GM12878 (cell line): Measurements from ENCODE around the gene TAPBPL. TPM values are rescaled to one million over a fixed set of nuclear protein-coding genes. Genes with fewer than 3 reads are reported as not detected.

Experiments
- BACH1 ChIP-seq: fragments of 450-650 bp; IDR thresholded peaks from 2 replicates; pipeline ENCODE4 v1.6.1; 2017; ENCODE audit warnings: mild to moderate bottlenecking, borderline replicate concordance
- CBX3 ChIP-seq: fragments of 200-600 bp; sonication (generic); IDR thresholded peaks from 2 replicates; pipeline ENCODE4 v1.6.1; 2016; ENCODE audit warnings: low read depth, borderline replicate concordance
- E2F4 ChIP-seq: IDR thresholded peaks from 2 replicates; pipeline ENCODE4 v1.6.1; 2012; ENCODE audit warnings: low read depth, low read length, improper control_type of control experiment
- FOXK2 ChIP-seq: fragments of 450-650 bp; IDR thresholded peaks from 2 replicates; pipeline ENCODE4 v1.6.1; 2017; ENCODE audit warnings: mild to moderate bottlenecking, moderate library complexity
- MAX ChIP-seq: IDR thresholded peaks from 2 replicates; pipeline ENCODE4 v1.6.1; 2012; ENCODE audit warnings: low read depth, low read length, improper control_type of control experiment
- PKNOX1 ChIP-seq: fragments of 450-650 bp; IDR thresholded peaks from 2 replicates; pipeline ENCODE4 v1.6.1; 2016; ENCODE audit warnings: mild to moderate bottlenecking
- PRDM15 ChIP-seq: fragments of 450-650 bp; formaldehyde crosslinking; IDR thresholded peaks from 2 replicates; pipeline ENCODE4 v1.4.0; 2020; ENCODE audit warnings: mild to moderate bottlenecking, moderate library complexity
- RAD21 ChIP-seq: IDR thresholded peaks from 2 replicates; pipeline ENCODE4 v1.6.1; 2011; ENCODE audit warnings: mild to moderate bottlenecking, low read depth, low read length, moderate library complexity; ENCODE audit not compliant: insufficient read depth
- RELA ChIP-seq: fragments of 450-650 bp; IDR thresholded peaks from 2 replicates; pipeline ENCODE4 v1.8.0; 2014; ENCODE audit warnings: borderline replicate concordance; ENCODE audit not compliant: partially characterized antibody
- SKIL ChIP-seq: fragments of 450-650 bp; IDR thresholded peaks from 2 replicates; pipeline ENCODE4 v1.6.1; 2017; ENCODE audit warnings: mild to moderate bottlenecking, low read depth, inconsistent platforms; ENCODE audit not compliant: poor library complexity, severe bottlenecking
- STAT1 ChIP-seq: fragments of 450-650 bp; conservative IDR thresholded peaks from 2 replicates; pipeline ENCODE4 v1.6.1; 2014; ENCODE audit warnings: antibody characterized with exemption, mild to moderate bottlenecking
- STAT3 ChIP-seq: IDR thresholded peaks from 2 replicates; pipeline ENCODE4 v1.6.1; 2011; ENCODE audit warnings: low read depth, low read length, improper control_type of control experiment
- SUZ12 ChIP-seq: fragments of 200-600 bp; sonication (generic); IDR thresholded peaks from one replicate; pipeline ENCODE4 v1.6.1; 2018; ENCODE audit warnings: antibody characterized with exemption, mild to moderate bottlenecking; ENCODE audit not compliant: unreplicated experiment
- ZBED1 ChIP-seq: IDR thresholded peaks from 2 replicates; pipeline ENCODE4 v1.6.1; 2016; ENCODE audit warnings: borderline replicate concordance
- ZNF274 ChIP-seq: IDR thresholded peaks from one replicate; pipeline ENCODE4 v1.8.0; 2011; ENCODE audit not compliant: insufficient read length, insufficient read depth
- ZNF687 ChIP-seq: fragments of 450-650 bp; IDR thresholded peaks from 2 replicates; pipeline ENCODE4 v1.6.1; 2017; ENCODE audit warnings: mild to moderate bottlenecking, moderate library complexity
- polyA plus RNA-seq, 11 experiments: library from polyadenylated mRNA; depleted of rRNA in 4 of 11; unstranded in 6 of 11; stranded (reverse) in 5 of 11; fragments of >200 nt; fragmentation: Nextera tagmentation in 4 of 11; fragmentation: Illumina TruSeq in 1 of 11; extraction: Ambion mirVana in 4 of 11; extraction: Trizol in 1 of 11; gene quantifications; 1 replicate in 1 of 11; 2 replicates in 10 of 11; pipeline versions ENCODE4 v1.2.1 to v1.2.3, GENCODE V29; 2011 to 2016; ENCODE audit warnings: inconsistent platforms in 2 of 11, missing spikeins in 2 of 11, low read depth in 1 of 11
- total RNA-seq, 4 experiments: library from RNA; depleted of rRNA in 3 of 4; stranded (reverse); fragments of >200 nt in 3 of 4; fragmentation: Illumina TruSeq in 1 of 4; extraction: Trizol in 1 of 4; gene quantifications; 2 replicates each; pipeline versions ENCODE4 v1.2.1 to v1.2.3, GENCODE V29; 2013 to 2021

The TAPBPL gene
- total and polyA plus RNA-seq, 10 of the 15 experiments (the other 5 are each of a cell fraction or from before 2014, with no cell fraction given): 12.4 to 45.0 (median 29.9) TPM

GRCh38 chr12:6461401-6462233 is 9.8 kb downstream of the TAPBPL start (continued):
- TF ChIP-seq ZNF687: peak; percentile 100
- TF ChIP-seq BACH1: peak; percentile 76; the same call in 1 of the 2 replicates
- TF ChIP-seq STAT1: no peak
- no peak for TF ChIP-seq CBX3
- no peak for TF ChIP-seq SUZ12
- no peak for TF ChIP-seq FOXK2
- TF ChIP-seq STAT3: no peak
- no peak for TF ChIP-seq RAD21
- no peak; the same call in 1 of the 2 replicates for TF ChIP-seq ZBED1
- TF ChIP-seq E2F4: no peak
- no peak for TF ChIP-seq PRDM15 (CRISPR knock-in tag)
- TF ChIP-seq SKIL: no peak
- TF ChIP-seq RELA: no peak
- TF ChIP-seq ZNF274: no peak
- peak; percentile 68 for TF ChIP-seq MAX
- no peak for TF ChIP-seq PKNOX1
